Spinal cord (tissue), 10 donors: ENCODE measurements around the gene RPL21. TPM values are rescaled to one million over a fixed set of nuclear protein-coding genes. Genes with fewer than 3 reads are reported as not detected.
A peak's percentile ranks its signal among the peaks of the same experiment; 100 is the strongest.
"Not testable (repeated sequence)": the region's sequence is repeated elsewhere in the genome, so short reads cannot be mapped to it uniquely, and the experiment has no call there.

ENCODE experiments used
- DNase-seq, 6 donors: peaks; one replicate each; pipeline versions ENCODE4 v3.0.0 to v3.0.0-alpha.2; 2013 to 2015; ENCODE audit warnings: low spot score in 6 of 6, low read depth in 4 of 6
- H3K27ac ChIP-seq: one replicate; pipeline ENCODE4 v1.5.1; 2013; ENCODE audit warnings: low read depth, low read length, control low read depth
- H3K27me3 ChIP-seq: one replicate; pipeline ENCODE4 v1.6.1; 2013; ENCODE audit warnings: low read length; ENCODE audit not compliant: control insufficient read depth, insufficient read depth
- H3K36me3 ChIP-seq: one replicate; pipeline ENCODE4 v1.6.1; 2013; ENCODE audit warnings: low read length; ENCODE audit not compliant: control insufficient read depth, insufficient read depth
- H3K4me1 ChIP-seq: one replicate; pipeline ENCODE4 v1.6.1; 2013; ENCODE audit warnings: low read length; ENCODE audit not compliant: control insufficient read depth, insufficient read depth
- H3K4me3 ChIP-seq: one replicate; pipeline ENCODE4 v1.5.1; 2013; ENCODE audit warnings: low read depth, low read length, control low read depth
- H3K9me3 ChIP-seq: one replicate; pipeline ENCODE4 v1.6.1; 2013; ENCODE audit warnings: low read length; ENCODE audit not compliant: control insufficient read depth, insufficient read depth
- WGBS: methylation state at CpG from one replicate; pipeline ENCODE4 v1.1.5; 2013; ENCODE audit warnings: missing lambda C conversion rate; ENCODE audit not compliant: insufficient coverage; 5-methylcytosine and 5-hydroxymethylcytosine counted together
- long read RNA-seq, 4 donors: transcript quantifications; one replicate each; lab custom pipeline, GENCODE V29; 2026
- polyA plus RNA-seq, 2 donors: library from polyadenylated mRNA; unstranded; fragments of 120-200 nt; gene quantifications; one replicate each; pipeline ENCODE4 v1.2.1, GENCODE V29; 2013; ENCODE audit not compliant: insufficient read length in 2 of 2
- total RNA-seq, 2 donors: library from RNA; depleted of rRNA in 1 of 2; stranded (reverse); fragments of 120-200 nt in 1 of 2; fragments of >200 nt in 1 of 2; gene quantifications; one replicate each; pipeline versions ENCODE4 v1.2.3 to v1.2.4, GENCODE V29; 2013 to 2014
- donor health status: healthy.

RPL21 gene
- total RNA-seq (1,000 to 10,000 TPM in 1 of 2 donors, 100 to 1,000 TPM in 1; 996 to 1,968 TPM), polyA plus RNA-seq (100 to 1,000 TPM; 431 to 433 TPM)
- long read RNA-seq, donor 1, transcript RPL21-202 (6 exons, 815 nt): major isoform, 26 of 40 reads
- long read RNA-seq, donor 1, transcript RPL21-209 (3 exons, 675 nt): minor isoform, 6 of 40 reads
- long read RNA-seq, donor 1, partial matches to known transcripts: 0 of 40 reads
- long read RNA-seq, donor 1, other reads (novel, unspliced or antisense): 0 of 40 reads
- long read RNA-seq, donor 2, transcript RPL21-202 (6 exons, 815 nt): major isoform, 7 of 10 reads
- long read RNA-seq, donor 2, partial matches to known transcripts: 0 of 10 reads
- long read RNA-seq, donor 2, other reads (novel, unspliced or antisense): 0 of 10 reads
- long read RNA-seq, donor 3, transcript RPL21-202 (6 exons, 815 nt): major isoform, 13 of 15 reads
- long read RNA-seq, donor 3, partial matches to known transcripts: 0 of 15 reads
- long read RNA-seq, donor 3, other reads (novel, unspliced or antisense): 0 of 15 reads
- long read RNA-seq, donor 4, transcript RPL21-209 (3 exons, 675 nt): minor isoform, 17 of 138 reads
- long read RNA-seq, donor 4, transcript RPL21-202 (6 exons, 815 nt): major isoform, 80 of 138 reads
- long read RNA-seq, donor 4, partial matches to known transcripts: 28 of 138 reads
- long read RNA-seq, donor 4, other reads (novel, unspliced or antisense): 0 of 138 reads

DNA sequence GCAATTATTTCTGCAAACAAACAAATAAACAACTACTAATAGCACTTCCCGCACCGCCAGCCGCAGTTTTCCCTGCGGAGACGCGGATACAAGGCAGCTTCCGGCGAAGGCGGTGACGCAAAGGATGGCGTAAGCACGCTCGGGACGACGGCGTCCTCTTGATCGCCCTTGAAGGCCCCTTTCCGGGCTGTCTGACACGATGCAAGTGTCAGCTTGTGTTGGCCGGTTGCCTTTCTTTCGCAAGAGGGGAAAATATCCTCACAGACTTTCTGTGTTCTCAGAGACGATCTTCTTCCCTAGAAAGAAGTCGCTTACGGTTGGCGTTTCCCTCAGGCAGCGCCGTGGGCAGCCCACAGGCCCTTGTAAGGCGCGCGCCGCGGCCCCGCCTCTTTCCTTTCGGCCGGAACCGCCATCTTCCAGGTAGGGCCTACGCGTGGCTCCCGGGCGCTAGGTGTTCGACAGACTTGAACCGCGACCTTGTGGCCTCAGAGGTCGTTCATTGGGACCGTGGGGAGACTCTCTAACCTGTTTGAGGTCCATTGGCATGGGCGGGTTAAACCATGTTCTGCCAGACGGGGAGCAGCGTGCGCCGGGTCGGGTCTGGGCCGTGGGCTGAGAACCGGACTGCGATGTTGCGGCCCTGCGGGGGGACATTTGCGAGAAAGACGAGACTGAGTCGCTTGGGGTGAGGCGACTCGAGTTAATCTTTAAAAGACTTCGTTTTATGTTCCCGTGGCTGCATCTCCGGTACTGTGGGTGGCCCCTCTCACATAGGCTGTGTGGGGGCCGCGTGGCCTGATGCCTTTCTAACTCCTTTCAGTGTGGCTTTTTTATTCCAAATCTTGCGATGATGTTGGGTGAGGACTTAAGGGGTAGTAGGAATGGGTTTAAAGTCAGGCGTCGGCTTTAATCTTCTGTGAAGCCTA lies at the start of gene RPL21:
Gene RPL21, plus strand, starts transcription at position 393 of the 926 bp plus-strand sequence. CDS start 2,219 bp downstream, outside the sequence.
- Histone ChIP-seq H3K36me3 (peaks cover 10% of the 10 kb centered on the region), H3K27me3 (no peaks in the 10 kb centered on the region), H3K4me1 (no peaks in the 10 kb centered on the region), H3K27ac (peak within 1 kb of the TSS; percentile 97), H3K4me3 (peak within 1 kb of the TSS; percentile 89), H3K9me3 (no peaks in the 10 kb centered on the region)
- DNase-seq: peak; percentile 91 to 99 (median 96)
- WGBS: 0% methylated on average over 66 of the region's 69 CpGs

DNA sequence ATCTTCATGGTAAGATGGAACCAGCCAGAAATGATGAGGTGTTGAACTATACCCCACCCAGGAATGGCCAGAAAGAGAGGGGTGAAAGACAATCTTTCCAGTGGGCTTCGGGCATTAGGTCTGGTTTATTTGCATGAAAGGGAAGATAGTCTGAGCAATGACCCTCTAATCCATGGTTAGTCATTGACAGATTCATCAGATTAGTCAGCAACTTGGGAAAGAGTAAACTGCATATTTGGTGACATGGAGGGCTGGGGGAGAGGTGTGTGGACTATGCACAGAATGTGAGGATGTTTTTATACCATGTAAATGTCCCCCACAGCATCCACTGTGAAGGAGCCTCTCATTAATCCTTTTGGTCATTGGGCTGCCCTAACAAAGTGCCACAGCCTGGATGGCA lies 49.7 kb upstream of the RPL21 start:
- Histone ChIP-seq H3K27me3 (no peaks in the 10 kb centered on the region), H3K4me1 (no peaks in the 10 kb centered on the region), H3K27ac (no peak overlapping the region), H3K36me3 (no peaks in the 10 kb centered on the region), H3K9me3 (no peaks in the 10 kb centered on the region), H3K4me3 (no peak overlapping the region)
- no peak for DNase-seq
- 100% methylated on average over 1 of the region's 1 CpG for WGBS

DNA sequence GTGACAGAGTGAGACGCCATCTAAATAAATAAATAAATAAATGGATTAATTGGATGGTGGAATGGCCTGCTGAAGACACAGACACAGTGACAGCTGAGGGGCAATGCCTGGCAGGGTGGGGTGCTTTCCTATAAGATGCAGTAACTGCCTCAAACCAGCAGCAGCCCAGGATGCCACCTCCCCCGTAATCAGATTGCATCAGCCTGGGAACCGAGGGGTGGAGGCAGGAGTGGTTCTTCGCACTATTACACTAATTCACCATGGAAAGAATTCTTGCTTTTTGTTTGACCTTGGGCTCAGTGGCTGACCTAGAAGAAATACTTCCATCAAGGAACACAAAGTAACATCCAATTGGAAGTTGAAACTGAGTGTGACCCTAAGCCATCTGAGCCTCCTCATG lies 48.2 kb upstream of the RPL21 start:
- no peak for DNase-seq
- Histone ChIP-seq H3K9me3 (no peaks in the 10 kb centered on the region), H3K36me3 (no peaks in the 10 kb centered on the region), H3K27ac (no peak overlapping the region), H3K4me1 (no peaks in the 10 kb centered on the region), H3K27me3 (no peaks in the 10 kb centered on the region), H3K4me3 (no peak overlapping the region)
- no CpG with 5 or more reads among the region's 4 CpGs for WGBS

DNA sequence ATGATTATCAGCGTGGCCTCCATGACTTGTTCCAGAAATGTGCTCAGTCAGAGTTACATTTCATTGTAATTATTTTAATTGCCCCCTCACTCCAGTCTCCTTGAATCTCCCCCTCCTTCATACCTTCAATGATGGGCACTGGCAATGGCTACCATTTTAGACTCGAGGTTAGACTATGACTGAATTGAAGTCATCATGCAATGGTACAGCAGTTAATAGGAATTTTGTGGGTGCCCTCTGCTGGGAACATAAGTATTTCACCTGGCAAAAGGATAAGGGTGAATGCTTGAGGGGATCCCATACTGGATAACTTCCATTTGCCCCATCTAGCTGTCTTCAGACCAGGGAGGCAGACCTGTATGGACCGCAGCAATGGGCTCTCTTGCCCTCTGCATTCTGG lies 47.5 kb upstream of the RPL21 start:
- DNase-seq: no peak
- no peaks in the 10 kb centered on the region for H3K36me3 ChIP-seq
- no peaks in the 10 kb centered on the region for H3K4me1 ChIP-seq
- no peaks in the 10 kb centered on the region for H3K27me3 ChIP-seq
- no peaks in the 10 kb centered on the region for H3K9me3 ChIP-seq
- no peak overlapping the region for H3K4me3 ChIP-seq
- no CpG with 5 or more reads among the region's 3 CpGs for WGBS
- H3K27ac ChIP-seq: no peak overlapping the region

DNA sequence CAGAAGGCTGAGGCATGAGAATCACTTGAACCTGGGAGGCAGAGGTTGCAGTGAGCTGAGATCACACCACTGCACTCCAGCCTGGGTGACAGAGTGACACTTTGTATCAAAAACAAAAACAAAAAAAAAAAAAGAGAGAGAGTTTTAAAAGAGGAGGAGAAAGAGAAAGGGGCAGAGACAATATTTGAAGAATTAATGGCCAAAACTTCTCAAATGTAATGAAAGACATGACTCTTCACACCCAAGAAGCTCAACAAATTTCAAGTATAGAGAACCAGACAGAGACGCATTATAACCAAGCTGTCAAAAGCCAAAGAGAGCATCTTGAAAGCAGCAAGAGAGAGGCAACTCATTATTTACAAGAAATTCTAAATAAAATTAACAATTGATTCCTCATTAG lies 42.8 kb upstream of the RPL21 start:
- no peaks in the 10 kb centered on the region for H3K9me3 ChIP-seq
- H3K27ac ChIP-seq: no peak overlapping the region
- no peaks in the 10 kb centered on the region for H3K27me3 ChIP-seq
- no peak for DNase-seq
- no peaks in the 10 kb centered on the region for H3K4me1 ChIP-seq
- no peaks in the 10 kb centered on the region for H3K36me3 ChIP-seq
- H3K4me3 ChIP-seq: no peak overlapping the region
- WGBS: no CpG with 5 or more reads among the region's 1 CpG

DNA sequence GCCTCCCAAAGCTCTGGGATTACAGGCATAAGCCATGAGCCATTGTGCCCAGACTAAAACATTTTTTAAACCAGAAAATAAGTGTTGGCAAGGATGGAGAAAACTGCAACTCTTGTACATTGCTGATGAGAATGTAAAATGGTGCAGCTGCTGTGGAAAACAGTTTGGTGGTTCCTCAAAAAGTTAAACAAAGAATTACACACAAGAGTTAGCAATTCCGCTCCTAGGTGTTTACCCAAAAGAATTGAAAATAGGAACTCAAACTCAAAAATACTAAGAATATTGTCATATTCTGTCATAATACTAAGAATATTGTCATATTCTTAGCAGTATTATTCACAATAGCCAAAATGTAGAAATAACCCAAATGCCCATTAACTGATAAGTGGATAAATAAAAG lies 40.1 kb upstream of the RPL21 start:
- no peaks in the 10 kb centered on the region for H3K4me1 ChIP-seq
- WGBS: no CpG with 5 or more reads among the region's 1 CpG
- no peaks in the 10 kb centered on the region for H3K9me3 ChIP-seq
- H3K36me3 ChIP-seq: no peaks in the 10 kb centered on the region
- no peak overlapping the region for H3K4me3 ChIP-seq
- no peaks in the 10 kb centered on the region for H3K27me3 ChIP-seq
- no peak for DNase-seq
- H3K27ac ChIP-seq: no peak overlapping the region

DNA sequence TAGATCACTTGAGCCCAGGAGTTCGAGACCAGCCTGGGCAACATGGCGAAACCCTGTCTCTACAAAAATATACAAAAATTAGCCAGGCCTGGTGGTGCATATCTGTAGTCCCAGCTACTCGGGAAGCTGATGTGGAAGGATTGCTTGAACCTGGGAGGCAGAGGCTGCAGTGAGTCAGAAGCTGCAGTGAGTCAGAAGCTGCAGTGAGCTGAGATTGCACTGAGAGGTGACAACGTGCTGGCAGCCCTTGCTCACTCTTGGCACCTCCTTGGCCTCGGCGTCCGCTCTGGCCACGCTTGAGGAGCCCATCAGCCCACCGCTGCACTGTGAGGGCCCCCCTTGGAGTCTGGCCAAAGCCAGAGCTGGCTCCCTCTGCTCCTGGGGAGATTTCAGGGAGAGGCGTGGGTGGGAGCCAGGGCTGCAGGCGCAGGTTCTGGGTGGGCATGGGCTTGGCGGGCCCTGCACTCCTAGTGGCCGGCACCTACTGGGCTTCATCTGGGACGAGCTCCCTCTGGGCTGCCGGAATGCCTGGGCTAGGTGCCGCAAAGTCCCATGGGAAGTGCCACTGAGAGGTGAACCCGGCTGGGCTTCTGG lies 39.5 kb upstream of the RPL21 start:
- no peaks in the 10 kb centered on the region for H3K9me3 ChIP-seq
- 89% methylated on average over 16 of the region's 17 CpGs for WGBS
- H3K27me3 ChIP-seq: no peaks in the 10 kb centered on the region
- H3K36me3 ChIP-seq: no peaks in the 10 kb centered on the region
- H3K27ac ChIP-seq: no peak overlapping the region
- no peaks in the 10 kb centered on the region for H3K4me1 ChIP-seq
- no peak for DNase-seq
- H3K4me3 ChIP-seq: no peak overlapping the region

DNA sequence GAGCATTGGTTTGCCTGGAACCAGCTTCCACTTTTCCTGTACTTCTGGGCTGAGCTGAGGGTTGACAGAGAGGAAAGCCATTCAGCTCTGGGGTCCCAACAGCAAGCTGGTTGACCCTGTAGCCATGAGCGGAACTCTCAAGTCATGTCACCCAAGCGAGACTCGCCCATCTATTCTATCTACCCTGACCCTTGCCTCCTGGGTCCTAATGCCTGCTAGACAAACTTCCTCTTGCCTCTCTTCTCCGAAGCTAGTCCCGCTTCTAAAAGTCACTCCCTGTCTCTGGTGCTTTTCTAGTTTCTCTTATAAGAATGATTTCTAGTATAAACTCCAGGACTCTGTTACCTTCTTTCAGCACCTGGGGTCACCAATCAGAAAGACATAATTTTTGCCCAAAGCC lies 38.0 kb upstream of the RPL21 start:
- not testable (repeated sequence) for DNase-seq, H3K27me3 ChIP-seq, H3K4me3 ChIP-seq, H3K4me1 ChIP-seq, H3K9me3 ChIP-seq, H3K36me3 ChIP-seq, H3K27ac ChIP-seq
- no CpG with 5 or more reads among the region's 5 CpGs for WGBS

DNA sequence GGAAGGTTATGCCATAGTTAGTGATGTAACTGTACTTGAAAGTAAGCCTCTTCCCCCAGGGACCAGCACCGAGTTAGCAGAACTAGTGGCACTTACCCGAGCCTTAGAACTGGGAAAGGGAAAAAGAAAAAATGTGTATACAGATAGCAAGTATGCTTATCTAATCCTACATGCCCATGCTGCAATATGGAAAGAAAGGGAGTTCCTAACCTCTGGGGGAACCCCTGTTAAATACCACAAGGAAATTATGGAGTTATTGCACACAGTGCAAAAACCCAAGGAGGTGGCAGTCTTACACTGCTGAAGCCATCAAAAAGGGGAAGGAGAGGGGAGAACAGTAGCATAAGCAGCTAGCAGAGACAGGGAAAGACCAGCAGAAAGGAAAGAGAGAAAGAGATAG lies 33.6 kb upstream of the RPL21 start:
- not testable (repeated sequence) for H3K9me3 ChIP-seq, H3K36me3 ChIP-seq, H3K4me1 ChIP-seq, H3K27ac ChIP-seq, H3K4me3 ChIP-seq, DNase-seq, H3K27me3 ChIP-seq
- no CpG with 5 or more reads among the region's 2 CpGs for WGBS
